GM21717 (cell line): ENCODE results near the gene GP1BA.

ENCODE experiments used
- ATAC-seq: cut with Tn5 transposase; IDR thresholded peaks from one replicate; pipeline ENCODE4 v1.9.1; 2021; ENCODE audit warnings: mild to moderate bottlenecking, moderate library complexity; ENCODE audit not compliant: unreplicated experiment

The GP1BA gene

GRCh38 chr17:4931963-4932362, at the start of gene GP1BA:
TSS of gene GP1BA (plus strand) at chr17:4932277. CDS start at chr17:4932605, 328 bp downstream.
- no peak for ATAC-seq

- ATAC-seq: no peak
Observed at GRCh38 chr17:4884489-4884888, 47.6 kb upstream of the GP1BA start.

- ATAC-seq: no peak
Observed at GRCh38 chr17:4886830-4887229, 45.2 kb upstream of the GP1BA start.

GRCh38 chr17:4887581-4887980, 44.5 kb upstream of the GP1BA start:
- no peak for ATAC-seq

GRCh38 chr17:4891411-4892410, 40.4 kb upstream of the GP1BA start:
- ATAC-seq: no peak

- no peak for ATAC-seq
Observed at GRCh38 chr17:4892499-4893221, 39.4 kb upstream of the GP1BA start.

- ATAC-seq: no peak
Observed at GRCh38 chr17:4893272-4893671, 38.8 kb upstream of the GP1BA start.

- ATAC-seq: no peak
Observed at GRCh38 chr17:4893721-4894560, 38.1 kb upstream of the GP1BA start.

- ATAC-seq: no peak
Observed at GRCh38 chr17:4895121-4895520, 37.0 kb upstream of the GP1BA start.

GRCh38 chr17:4895657-4896331, 36.3 kb upstream of the GP1BA start:
- no peak for ATAC-seq

- no peak for ATAC-seq
Observed at GRCh38 chr17:4896332-4897197, 35.5 kb upstream of the GP1BA start.

- ATAC-seq: no peak
Observed at GRCh38 chr17:4897198-4897687, 34.8 kb upstream of the GP1BA start.

- no peak for ATAC-seq
Observed at GRCh38 chr17:4897785-4898184, 34.3 kb upstream of the GP1BA start.

- no peak for ATAC-seq
Observed at GRCh38 chr17:4898351-4898750, 33.7 kb upstream of the GP1BA start.

- no peak for ATAC-seq
Observed at GRCh38 chr17:4898927-4899326, 33.1 kb upstream of the GP1BA start.

- no peak for ATAC-seq
Observed at GRCh38 chr17:4899341-4900230, 32.5 kb upstream of the GP1BA start, which contains the start of gene C17orf107. TSS of gene C17orf107 (plus strand) at chr17:4899536. CDS start at chr17:4899763, 227 bp downstream.

- ATAC-seq: no peak
Observed at GRCh38 chr17:4900231-4901107, 31.6 kb upstream of the GP1BA start.
